ENCODE data around the gene FGF3.

Gene FGF3

DNA sequence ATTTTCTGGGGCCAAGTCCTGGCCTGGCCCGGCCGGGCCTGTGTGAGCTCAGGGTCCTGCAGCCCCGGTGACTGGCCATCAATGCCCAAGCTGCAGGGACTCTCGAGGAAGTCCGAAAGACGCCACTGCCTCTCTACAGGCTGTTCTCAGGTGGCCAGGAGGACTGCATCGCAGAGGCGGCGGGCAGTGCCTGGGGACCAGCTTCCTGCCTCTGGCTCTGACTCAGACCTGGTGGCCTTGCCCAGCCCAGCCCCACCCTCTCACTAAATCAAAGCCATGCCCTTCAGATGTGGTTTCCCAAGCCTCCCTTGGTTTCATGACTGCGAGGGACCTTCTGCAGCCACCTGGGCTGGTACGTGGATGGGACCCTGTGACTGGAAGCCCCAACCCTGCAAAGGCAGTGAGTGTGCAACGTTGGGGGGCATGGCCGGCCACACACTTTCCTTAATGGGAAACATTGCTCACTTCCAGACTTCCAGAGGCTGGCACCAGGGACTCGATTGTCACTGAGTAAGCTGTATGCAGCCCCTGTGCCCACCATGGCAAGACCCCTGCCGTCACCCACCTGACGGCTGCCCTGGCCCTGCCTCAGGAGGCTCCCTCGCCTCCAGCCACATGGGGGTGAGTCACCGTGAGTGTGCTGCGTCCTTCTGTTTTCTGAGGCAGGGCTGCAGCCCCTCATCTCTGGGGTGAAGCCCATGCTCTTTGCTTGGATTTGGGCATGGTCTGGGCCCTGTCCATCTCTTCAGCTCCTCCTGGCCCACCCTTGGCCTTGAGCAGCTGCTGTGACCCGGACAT is 6.0 kb upstream of the FGF3 start:
- DNase-seq (ENCODE audit: low read depth, low spot score): no peak

GRCh38 chr11:69823641-69824265 is 4.5 kb upstream of the FGF3 start:
- no peak for DNase-seq (ENCODE audit: low read depth, low spot score)

- DNase-seq (ENCODE audit: low read depth, low spot score): no peak
These were observed 3.7 kb upstream of the FGF3 start for GRCh38 chr11:69822676-69823494.

DNA sequence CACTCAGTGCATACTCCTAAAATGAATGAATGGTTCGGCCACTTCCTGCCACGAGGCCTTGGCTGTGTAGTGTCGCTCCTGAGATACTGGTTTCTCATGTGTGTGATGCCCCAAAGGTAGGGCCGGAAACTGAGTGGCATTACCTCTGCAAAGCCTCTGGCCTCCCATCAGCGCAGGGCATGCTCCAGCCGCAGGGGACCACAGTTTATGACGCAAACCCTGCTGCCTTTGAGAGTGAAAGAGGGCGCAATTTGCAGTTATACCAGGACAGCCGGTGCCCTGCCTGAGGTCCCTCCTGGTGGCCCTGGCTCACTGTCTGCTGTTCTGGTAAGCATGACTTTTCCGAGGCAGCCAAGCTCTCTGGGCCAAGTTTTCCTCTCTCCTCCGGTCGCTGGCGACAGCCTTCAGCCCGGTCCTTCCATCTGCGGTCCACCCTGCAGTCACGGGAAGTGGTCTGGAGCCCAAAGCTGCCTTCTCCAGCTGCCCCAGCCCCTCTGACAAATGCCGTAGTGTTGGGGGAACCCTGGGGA is 2.4 kb upstream of the FGF3 start:
- no peak for DNase-seq (ENCODE audit: low read depth, low spot score)

- no peak for DNase-seq (ENCODE audit: low read depth, low spot score)
These were observed 1.2 kb upstream of the FGF3 start for GRCh38 chr11:69820441-69820840.

DNA sequence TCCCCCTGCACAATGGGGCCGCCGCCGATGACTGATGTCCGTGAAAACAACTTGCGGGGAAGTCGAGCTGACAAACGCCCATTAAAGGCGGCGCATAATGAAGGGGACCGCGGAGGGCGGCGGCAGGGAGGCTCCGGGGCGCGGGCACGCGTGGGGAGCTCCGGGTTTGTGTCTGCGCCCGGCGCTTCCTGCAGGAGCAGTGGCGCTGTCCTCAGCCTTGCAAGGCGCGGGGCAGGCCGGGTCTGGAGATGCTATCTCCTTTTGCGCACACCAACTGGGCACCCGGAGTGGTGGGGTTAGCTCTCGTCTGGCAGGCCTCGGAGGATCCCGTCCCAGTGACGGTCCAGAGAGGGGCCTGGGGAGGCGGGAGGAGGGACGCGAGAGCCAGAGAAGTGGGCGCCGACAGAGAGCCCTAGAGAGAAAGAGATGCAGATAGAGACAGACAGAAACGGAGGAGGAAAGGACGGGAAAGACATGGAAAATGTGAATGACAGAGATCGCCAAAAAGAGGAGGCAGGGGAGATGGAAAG is 390 bp upstream of the FGF3 start:
- DNase-seq (ENCODE audit: low read depth, low spot score): no peak

DNA sequence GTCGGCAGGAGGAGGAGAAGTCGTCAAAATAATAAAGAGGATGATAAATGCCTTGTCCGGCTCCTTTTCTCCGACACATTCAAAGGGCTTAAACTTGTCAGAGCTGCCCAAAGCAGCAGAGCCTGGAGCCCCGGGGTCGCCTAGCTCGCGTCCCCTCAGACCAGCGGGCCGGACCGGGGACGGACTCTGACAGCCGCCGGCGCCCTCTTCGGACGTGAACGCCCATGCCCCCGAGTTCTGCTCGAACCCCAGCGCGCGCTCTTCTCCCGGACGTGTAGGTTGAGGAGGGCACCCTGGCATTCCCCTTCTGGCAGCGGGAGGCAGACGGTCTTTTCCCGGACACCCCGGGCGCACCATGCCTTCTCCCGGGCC is 999 bp downstream of the FGF3 start:
- no peak for DNase-seq (ENCODE audit: low read depth, low spot score)

DNA sequence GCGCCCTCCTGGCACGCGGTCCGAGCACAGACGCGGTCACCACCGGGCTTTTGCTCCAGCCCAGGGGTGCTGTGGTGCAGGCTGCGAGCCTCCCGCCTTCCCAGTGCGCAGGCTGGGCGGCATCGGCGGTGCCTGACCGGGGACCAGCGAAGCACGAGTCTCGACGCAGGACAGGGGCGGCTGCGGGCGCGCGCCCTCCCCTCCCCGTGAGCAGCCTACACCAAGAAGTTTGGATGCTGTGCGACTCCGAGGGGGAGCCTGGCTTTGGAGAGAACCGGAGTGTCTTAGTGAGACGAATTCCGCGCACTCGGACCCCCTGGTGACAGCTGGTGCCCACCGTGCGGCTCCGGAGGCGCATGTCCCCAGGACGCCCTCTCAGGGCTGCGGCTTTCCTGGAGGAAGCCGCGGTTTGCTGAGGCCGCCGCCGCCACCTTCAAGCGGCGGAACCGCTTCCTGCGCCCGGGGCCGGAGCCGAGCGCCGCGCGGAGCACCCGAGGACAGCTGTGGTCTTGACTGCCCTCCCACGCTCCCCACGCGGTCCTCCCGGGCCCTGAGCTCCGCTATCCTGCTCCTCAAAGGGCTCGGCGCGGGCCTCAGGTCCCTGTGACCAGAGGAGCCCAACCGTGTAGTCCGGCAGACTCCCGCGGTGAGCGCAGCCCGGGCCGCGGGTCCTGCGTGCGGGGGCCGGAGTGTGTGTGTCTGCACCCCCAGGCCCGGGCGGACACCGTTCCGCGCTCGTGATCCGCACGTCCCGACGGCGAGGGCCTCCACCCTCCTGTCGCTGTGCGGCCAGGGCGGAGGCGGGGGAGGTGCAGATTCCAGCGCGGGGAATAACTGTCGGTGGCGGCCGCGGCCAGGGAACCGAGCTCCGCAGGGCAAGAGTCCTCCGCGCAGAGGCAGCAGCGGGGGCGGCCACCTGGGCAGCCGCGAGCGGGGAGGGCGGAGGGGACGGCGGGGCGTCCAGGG is 1.7 kb downstream of the FGF3 start:
- no peak for DNase-seq (ENCODE audit: low read depth, low spot score)

DNA sequence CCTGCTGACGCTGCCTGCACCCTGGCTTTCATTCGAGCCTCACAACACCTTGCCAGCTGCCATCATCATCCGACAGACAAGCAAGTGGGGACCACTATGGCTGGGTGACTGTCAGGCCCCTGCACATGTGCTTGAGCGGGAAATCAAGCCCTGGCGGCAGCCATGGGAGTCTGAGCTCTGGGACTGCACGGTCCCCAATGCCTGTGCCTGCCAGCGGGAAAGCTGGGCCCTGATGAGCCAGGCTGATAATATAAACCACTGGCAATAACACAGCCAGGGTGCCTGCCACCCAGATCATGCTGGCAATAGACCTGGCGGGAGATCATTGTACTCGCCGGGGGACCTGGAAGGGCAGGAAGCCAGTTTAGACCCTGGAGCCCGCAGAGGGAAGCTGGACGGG is 2.5 kb downstream of the FGF3 start:
- no peak for DNase-seq (ENCODE audit: low read depth, low spot score)

DNA sequence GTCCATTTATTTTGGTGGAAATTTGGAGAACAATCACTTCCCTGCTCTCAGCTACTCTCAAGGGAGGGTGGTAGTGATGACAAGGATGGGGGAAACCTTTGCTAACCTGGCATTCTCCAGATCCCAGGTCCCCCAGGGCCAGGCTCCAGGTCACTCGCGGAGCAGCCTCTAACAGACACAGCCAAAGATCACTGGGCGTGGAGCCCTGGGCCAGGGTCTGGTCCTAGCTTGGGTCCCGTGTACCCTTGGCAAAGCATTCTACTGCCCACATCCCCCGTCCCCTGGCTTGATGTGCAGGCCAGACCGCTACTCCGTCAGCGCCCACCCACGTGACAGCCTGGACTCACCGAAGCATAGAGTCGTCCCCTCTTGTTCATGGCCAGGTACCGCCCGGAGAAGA is 3.2 kb downstream of the FGF3 start:
- no peak for DNase-seq (ENCODE audit: low read depth, low spot score)

DNA sequence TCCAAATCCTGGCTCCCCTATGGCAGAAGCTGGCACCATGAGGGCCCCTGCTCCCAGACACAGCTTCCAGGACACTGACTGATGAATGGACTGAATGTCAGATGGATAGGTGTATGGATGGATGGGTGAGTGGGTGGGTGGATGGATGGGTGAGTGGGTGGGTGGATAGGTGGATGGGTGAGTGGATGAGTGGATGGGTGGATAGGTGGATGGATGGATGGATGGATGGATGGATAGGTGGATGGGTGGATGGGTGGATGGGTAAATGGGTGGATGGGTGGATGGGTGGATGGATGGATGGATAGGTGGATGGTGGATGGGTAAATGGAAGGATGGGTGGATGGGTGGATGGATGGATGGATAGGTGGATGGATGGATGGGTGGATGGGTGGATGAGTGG is 4.3 kb downstream of the FGF3 start:
- no peak for DNase-seq (ENCODE audit: low read depth, low spot score)

DNA sequence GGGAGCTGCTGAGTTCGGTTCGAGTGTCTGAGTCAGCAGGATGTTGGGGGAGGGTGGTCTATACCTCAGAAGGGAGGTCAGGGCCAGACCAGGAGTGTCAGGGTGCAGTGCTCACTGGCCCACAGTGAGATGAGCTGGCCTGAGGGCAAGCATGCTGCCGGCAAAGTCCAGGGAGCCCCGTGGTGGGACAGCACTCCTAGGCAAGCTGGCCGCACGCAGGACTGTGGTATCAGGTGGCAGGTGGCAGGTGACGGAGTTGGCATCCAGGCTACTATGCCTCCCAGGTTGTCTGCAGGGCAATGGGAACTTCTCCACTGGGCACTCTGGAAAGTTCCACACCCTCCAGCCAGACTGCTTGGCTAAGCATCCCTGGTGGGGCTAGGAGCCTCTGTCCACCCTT is 4.8 kb downstream of the FGF3 start:
- DNase-seq (ENCODE audit: low read depth, low spot score): no peak

DNA sequence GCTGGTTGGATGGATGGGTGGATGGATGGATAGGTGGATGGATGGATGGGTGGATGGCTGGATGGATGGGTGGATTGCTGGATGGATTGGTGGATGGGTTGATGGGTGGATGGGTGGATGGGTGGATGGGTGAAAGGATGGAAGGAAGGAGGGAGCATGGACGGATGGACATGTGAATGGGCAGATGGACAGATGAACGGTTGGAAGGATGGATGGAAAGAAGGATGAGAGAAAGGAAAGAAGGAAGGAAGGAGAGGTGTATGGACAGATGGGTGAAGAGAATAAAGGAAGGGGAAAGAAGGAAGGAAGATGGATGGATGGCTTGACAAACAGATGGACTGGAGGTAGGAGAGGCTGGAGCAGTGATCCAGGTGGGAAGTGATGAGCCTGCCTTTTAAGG is 5.4 kb downstream of the FGF3 start:
- no peak for DNase-seq (ENCODE audit: low read depth, low spot score)

DNA sequence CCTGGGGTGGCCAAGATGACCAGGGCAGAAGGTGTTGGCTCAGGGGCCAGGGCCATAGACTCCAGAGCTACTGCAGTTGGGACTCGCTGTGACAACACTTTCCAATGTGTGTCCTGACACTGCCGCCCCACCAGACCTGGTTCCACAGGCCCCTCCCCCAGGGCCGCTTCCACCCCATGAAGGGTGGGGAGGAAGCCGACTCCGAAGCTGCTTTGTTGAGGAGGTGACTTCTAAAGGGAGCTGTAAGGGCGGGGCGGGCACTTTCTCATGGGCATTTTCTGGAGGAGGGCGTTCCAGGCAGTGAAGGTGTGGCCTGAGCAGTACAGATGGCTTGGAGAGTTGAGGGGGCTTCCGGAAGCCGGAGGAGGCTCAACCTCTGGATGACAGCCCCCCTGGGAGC is 6.3 kb downstream of the FGF3 start:
- DNase-seq (ENCODE audit: low read depth, low spot score): no peak

DNA sequence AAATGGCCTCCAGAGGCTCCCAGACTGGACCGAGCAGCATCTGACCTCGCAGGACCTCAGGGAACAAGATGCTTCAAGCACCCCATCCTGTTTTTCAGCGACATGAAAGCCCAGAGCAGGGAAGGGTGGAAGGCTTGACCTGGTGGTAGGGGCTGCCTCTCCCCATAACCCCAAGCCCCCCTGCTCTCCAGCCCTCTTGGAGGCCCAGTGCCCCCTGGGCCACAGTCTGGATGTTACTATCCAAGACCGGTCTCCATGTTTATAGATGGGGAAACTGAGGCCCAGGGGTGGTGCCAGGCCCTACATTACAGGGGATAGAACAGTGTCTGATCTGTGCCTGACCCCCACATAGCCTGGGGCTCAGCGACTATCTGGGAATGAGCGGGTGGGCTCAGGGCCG is 7.0 kb downstream of the FGF3 start:
- DNase-seq (ENCODE audit: low read depth, low spot score): no peak

- DNase-seq (ENCODE audit: low read depth, low spot score): no peak
These were observed 7.8 kb downstream of the FGF3 start for GRCh38 chr11:69811431-69811830.

GRCh38 chr11:69810289-69811118 is 8.7 kb downstream of the FGF3 start:
- DNase-seq (ENCODE audit: low read depth, low spot score): no peak

GRCh38 chr11:69808667-69809086 is 10.5 kb downstream of the FGF3 start:
- DNase-seq (ENCODE audit: low read depth, low spot score): no peak

GRCh38 chr11:69807106-69807815 is 12.0 kb downstream of the FGF3 start:
- no peak for DNase-seq (ENCODE audit: low read depth, low spot score)
